ENCODE results near the gene HYAL3. TPM values are rescaled to one million over a fixed set of nuclear protein-coding genes. Genes with fewer than 3 reads are reported as not detected.

HYAL3 gene
- total and polyA plus RNA-seq, 5 experiments from 2014 or later, result 2.5 to 4.7 (median 3.2) TPM

DNA sequence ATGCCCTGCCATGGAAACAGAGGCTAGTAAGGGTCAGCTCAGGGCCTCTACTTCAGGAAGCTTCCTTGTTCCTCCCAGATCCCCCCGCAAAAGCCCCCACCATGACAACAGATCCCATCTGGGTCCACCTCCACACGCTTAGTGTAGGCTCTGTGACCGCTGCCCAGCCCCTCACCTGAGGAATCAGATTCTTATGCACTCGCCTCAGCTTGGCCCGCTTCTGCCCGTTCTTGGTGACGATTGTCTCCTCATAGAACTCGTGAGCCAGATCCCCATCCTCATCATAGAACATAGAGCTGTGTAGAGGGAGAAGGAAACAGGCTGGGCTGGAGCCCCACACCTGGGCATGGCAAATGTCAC is 27.0 kb upstream of the HYAL3 start:
- peaks cover 6 to 44% (median 32%) of the 10 kb centered on the region in 4 donors for H3K4me1 Mint-ChIP-seq
- ATAC-seq (no peak), DNase-seq (no peak)
- H3K27ac Mint-ChIP-seq, result peak overlapping the region in 5 of 10 donors; percentile 19 to 66 (median 43)
- H3K27me3 Mint-ChIP-seq, result no peaks in the 10 kb centered on the region
- H3K9me3 Mint-ChIP-seq, result no peaks in the 10 kb centered on the region
- H3K4me3 Mint-ChIP-seq, result peak overlapping the region in 9 of 10 donors; percentile 4 to 97 (median 67)
- H3K36me3 Mint-ChIP-seq, result peaks cover 0 to 23% (median 0%) of the 10 kb centered on the region in 3 donors
- POLR2A ChIA-PET, result interaction anchor here (0.6 to 2.8 kb wide), 4 partner anchors 10 to 38 kb away, joined by 3 to 15 read pairs (median 7); partner anchors contain the start of gene RASSF1

DNA sequence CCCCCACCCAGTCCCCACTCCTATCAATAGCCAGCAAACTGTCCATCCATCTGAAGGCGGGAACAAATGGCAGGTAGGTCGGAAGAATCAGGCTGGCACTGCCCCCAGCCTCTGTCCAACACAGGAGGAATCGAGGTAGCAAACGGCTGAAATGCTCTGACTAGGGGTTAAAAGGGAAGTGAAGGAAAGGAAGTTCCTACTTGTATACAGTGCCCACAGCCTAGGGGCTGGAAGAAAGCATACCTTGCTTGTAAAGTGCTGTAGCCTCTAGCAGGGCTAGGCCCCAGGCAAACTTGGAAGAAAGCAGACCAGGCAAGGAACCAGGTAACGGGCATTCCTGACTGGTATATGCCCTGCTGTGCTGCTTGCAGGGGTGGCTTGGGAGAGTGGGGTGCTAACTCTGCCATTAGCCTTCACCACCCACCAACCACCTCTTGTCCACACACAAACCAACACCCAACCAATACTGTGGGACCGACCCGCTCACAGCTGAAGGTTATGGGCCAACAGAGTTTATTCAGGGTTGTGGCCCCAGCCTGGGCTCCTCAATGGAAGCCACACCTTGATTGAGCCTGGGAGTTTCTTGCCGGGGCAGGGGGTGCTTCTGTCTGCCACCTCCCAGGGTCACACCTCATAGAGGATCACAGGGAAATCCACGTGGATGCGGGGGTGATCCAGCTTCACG is 26.4 kb upstream of the HYAL3 start:
- Mint-ChIP-seq H3K36me3 (peaks cover 0 to 18% (median 0%) of the 10 kb centered on the region in 3 donors), H3K4me3 (peak overlapping the region in 5 of 10 donors; percentile 4 to 74 (median 31)), H3K27me3 (no peaks in the 10 kb centered on the region), H3K4me1 (peaks cover 7 to 44% (median 34%) of the 10 kb centered on the region in 4 donors), H3K9me3 (no peaks in the 10 kb centered on the region), H3K27ac (peak overlapping the region in 2 of 10 donors; percentile 43 to 52)
- POLR2A ChIA-PET, result interaction anchor here (0.6 to 0.8 kb wide), 2 partner anchors 10 to 12 kb away, joined by 3 to 5 read pairs; no protein-coding TSS in a partner anchor
- ATAC-seq (no peak), DNase-seq (no peak)

DNA sequence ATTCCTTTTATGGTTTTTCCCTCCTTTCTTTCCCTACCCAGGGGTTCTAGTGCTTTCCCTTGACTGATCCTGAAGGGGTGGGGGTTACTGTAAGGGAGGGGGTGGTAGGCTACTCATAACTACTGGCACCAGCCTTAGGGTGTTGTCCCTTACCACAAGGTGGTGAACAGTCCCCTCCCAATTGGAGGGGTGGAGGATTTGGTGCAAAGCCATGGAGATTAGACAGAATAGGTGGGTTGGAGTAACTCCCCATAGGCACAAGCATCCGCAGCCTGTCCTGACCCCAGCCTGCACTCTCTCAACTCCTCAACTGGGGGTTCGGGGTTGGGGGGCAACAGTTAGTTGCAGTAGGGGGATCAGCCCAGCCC is 25.9 kb upstream of the HYAL3 start:
- Mint-ChIP-seq H3K4me1 (peaks cover 9 to 49% (median 40%) of the 10 kb centered on the region in 4 donors), H3K4me3 (peak overlapping the region in 2 of 10 donors; percentile 20 to 25), H3K9me3 (no peaks in the 10 kb centered on the region), H3K27ac (peak overlapping the region in 6 of 10 donors; percentile 46 to 85 (median 75)), H3K36me3 (peaks cover 0 to 12% (median 0%) of the 10 kb centered on the region in 3 donors), H3K27me3 (no peaks in the 10 kb centered on the region)
- ATAC-seq (no peak), DNase-seq (no peak)
- POLR2A ChIA-PET, result interaction anchor here (1.0 to 1.3 kb wide), 2 partner anchors 10 to 26 kb away, joined by 3 to 5 read pairs; partner anchors contain the start of genes HYAL3 and NAA80

DNA sequence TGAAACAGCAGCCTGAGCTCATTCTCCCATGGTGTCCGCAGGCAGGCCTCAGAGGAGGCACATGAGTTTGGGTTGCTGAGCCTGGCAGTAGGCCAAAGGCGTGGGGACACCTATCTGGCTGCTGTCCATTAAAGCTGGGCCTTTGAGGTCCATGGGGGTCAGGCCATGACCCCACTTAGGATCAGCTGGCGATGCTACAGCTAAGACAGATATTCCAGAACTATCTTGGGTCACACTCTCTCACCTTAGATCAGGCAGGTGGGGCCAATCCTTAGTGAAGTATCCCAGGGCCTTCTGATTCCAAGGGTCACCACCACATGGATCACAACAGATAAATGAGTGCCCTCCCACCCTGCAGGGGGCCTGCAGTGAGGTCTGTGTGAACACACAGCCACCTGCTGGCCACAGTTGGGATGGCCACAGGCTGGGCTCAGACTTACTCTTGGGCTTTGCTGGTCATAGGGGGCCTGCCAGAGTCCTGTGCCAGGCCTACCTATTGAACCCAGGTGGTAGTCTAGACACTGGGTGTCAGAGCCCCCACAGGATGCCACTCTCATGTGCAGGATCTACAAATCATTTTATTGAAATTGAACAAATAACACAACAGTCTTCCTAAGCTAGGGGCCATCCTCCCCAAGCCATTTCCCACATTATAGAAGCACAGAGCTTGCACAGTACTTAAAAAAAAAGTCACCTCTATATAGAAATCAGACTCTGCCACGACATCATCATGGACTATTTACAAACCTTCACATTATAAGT is 25.3 kb upstream of the HYAL3 start:
- POLR2A ChIA-PET, result interaction anchor here (1.0 to 5.7 kb wide), 6 partner anchors 10 to 130 kb away, joined by 3 to 53 read pairs (median 4); partner anchors contain the start of genes HYAL3, IFRD2, NAA80 and RASSF1
- peaks cover 0 to 8% (median 0%) of the 10 kb centered on the region in 3 donors for H3K36me3 Mint-ChIP-seq
- ATAC-seq (peak; percentile 20 to 24), DNase-seq (peak in 8 of 10 donors; percentile 39 to 76 (median 51))
- no peaks in the 10 kb centered on the region for H3K9me3 Mint-ChIP-seq
- H3K4me1 Mint-ChIP-seq, result peaks cover 10 to 55% (median 44%) of the 10 kb centered on the region in 4 donors
- peak overlapping the region in 4 of 10 donors; percentile 12 to 65 (median 24) for H3K4me3 Mint-ChIP-seq
- H3K27me3 Mint-ChIP-seq, result no peaks in the 10 kb centered on the region
- peak overlapping the region in 8 of 10 donors; percentile 31 to 85 (median 80) for H3K27ac Mint-ChIP-seq

DNA sequence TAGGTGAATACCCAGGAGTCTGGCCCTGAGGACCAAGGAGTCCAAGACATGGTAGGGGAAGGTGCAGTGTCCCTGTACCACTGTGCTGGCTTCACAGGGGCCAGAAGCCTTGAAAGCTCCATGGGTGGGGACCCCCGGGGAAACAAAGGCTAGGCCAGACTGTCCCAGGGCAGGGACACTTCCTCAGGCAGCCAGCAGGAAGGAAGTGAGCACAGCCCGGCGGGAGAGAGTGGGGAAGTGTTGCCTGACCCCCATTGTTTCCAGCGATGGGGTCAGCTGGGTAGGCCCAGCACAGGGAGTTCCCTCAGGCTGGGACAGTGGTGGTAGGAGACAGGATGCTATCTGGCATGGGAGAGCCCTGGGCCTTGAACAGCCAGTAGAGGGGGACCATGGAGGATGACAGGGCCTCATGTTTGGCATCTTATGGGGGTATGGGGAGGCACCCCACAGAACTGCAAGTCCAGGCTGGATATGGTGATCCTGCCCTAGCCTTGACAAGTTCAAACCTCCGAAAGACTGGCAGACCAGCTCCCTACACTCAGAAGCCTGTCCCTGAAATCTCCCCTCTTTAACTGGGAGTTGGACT is 24.5 kb upstream of the HYAL3 start:
- ATAC-seq (no peak), DNase-seq (no peak)
- H3K4me3 Mint-ChIP-seq, result peak overlapping the region in 1 of 10 donors; percentile 29
- peak overlapping the region in 7 of 10 donors; percentile 25 to 79 (median 44) for H3K27ac Mint-ChIP-seq
- H3K36me3 Mint-ChIP-seq, result peaks cover 0 to 6% (median 0%) of the 10 kb centered on the region in 3 donors
- no peaks in the 10 kb centered on the region for H3K9me3 Mint-ChIP-seq
- H3K4me1 Mint-ChIP-seq, result peaks cover 13 to 59% (median 50%) of the 10 kb centered on the region in 4 donors
- POLR2A ChIA-PET, result interaction anchor here (1.0 to 5.7 kb wide), 8 partner anchors 11 to 129 kb away, joined by 3 to 53 read pairs (median 4); partner anchors contain the start of genes HYAL3, IFRD2, NAA80 and RASSF1
- H3K27me3 Mint-ChIP-seq, result no peaks in the 10 kb centered on the region

DNA sequence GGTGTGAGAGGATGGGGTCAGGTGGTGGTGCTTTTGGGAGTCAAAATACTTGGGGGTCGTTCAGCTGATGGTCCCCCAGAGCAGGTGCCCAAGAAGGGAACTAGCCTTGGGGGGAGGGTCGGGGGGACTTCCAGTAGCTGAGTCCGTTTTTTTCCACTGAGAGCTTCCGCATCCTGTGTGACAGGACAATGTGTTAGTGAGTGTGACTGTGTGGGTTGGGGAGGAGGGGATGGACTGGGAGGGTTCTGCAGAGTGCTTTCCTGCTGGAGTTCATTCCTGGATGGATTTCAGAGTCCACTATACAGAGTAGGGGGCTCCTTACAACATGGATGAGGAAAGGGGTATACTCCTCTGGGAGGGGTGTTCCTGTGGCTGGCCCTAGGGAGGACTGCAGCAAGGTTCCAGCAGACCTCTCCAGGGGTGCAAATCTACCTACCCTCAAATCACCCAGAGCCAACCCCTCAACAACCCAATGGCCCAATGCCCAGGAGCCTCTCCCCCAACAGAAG is 23.9 kb upstream of the HYAL3 start:
- no peaks in the 10 kb centered on the region for H3K27me3 Mint-ChIP-seq
- H3K4me3 Mint-ChIP-seq, result peak overlapping the region in 6 of 10 donors; percentile 27 to 86 (median 62)
- no peaks in the 10 kb centered on the region for H3K9me3 Mint-ChIP-seq
- POLR2A ChIA-PET, result interaction anchor here (1.0 to 5.7 kb wide), 5 partner anchors 12 to 983 kb away, joined by 3 to 53 read pairs (median 3); partner anchors contain the start of genes HYAL3, IFRD2, NAA80 and RASSF1
- DNase-seq (no peak), ATAC-seq (no peak)
- peaks cover 12 to 59% (median 49%) of the 10 kb centered on the region in 4 donors for H3K4me1 Mint-ChIP-seq
- peaks cover 0 to 3% (median 0%) of the 10 kb centered on the region in 3 donors for H3K36me3 Mint-ChIP-seq
- peak overlapping the region in 8 of 10 donors; percentile 5 to 77 (median 52) for H3K27ac Mint-ChIP-seq

DNA sequence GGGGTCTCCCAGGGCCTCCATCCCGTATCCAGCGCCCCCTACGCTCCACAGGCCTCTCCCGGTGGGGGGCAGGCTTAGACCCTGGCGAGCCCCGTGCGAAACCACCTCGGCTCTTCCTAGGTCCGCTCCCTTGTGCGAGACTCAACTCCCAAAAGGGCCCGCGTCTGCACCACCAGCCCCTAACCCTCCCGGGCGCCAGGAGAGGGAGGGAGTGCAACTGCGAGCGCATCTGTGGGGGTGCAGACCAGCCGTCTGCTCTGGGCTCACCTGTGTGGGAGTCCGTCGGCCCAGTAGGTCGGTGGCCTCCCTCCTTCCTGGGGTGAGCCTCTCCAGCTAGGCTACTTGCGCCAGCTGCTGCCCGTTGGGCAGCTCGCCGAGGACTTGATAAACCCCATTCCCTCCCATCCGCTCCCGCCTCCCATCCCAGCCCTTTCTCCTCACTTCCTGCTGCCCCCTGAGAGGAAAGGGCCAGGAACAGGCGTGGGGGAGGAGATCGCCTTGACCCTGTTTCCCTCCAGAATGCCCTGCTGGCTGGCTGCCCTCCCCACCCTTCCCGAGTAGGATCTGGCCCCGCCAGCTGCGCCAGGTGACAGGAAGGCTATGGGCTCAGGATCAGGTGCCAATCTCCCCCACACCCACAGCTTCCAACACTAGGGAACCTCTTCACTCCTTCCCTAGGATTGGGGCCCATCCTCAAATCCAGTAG is 23.3 kb upstream of the HYAL3 start, which contains the start of gene HYAL2:
Gene HYAL2 (minus strand): TSS at position 360 of the 706 bp plus-strand sequence. CDS start 2,256 bp downstream, outside the sequence.
- DNase-seq (no peak), ATAC-seq (no peak)
- peak within 1 kb of the TSS; percentile 73 to 97 (median 93) for H3K27ac Mint-ChIP-seq
- peak within 1 kb of the TSS; percentile 79 to 92 (median 86) for H3K4me3 Mint-ChIP-seq
- no peaks in the 10 kb centered on the region for H3K27me3 Mint-ChIP-seq
- POLR2A ChIA-PET, result interaction anchor here (1.0 to 5.7 kb wide), 8 partner anchors 12 to 982 kb away, joined by 3 to 53 read pairs (median 4); partner anchors contain the start of genes HYAL3, IFRD2, NAA80 and RASSF1
- peaks cover 0 to 3% (median 0%) of the 10 kb centered on the region in 3 donors for H3K36me3 Mint-ChIP-seq
- H3K4me1 Mint-ChIP-seq, result peaks cover 13 to 58% (median 46%) of the 10 kb centered on the region in 4 donors
- H3K9me3 Mint-ChIP-seq, result no peaks in the 10 kb centered on the region

DNA sequence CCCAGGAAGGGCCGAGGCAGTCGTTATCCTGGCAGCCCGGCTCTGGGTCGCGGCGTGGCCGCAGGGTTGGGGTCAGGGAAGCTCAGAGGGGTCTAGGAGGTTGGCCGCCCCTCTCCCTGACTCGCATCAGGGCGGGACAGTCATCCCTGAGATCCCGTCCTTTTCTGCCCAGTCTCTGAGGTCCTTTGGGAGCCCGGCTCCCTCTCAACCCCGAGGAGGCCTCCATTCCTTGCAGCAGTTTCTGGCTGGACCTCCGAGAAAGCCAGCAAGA is 22.8 kb upstream of the HYAL3 start:
- H3K4me3 Mint-ChIP-seq, result peak overlapping the region in 7 of 10 donors; percentile 79 to 92 (median 87)
- DNase-seq (no peak), ATAC-seq (no peak)
- peaks cover 13 to 56% (median 44%) of the 10 kb centered on the region in 4 donors for H3K4me1 Mint-ChIP-seq
- H3K27me3 Mint-ChIP-seq, result no peaks in the 10 kb centered on the region
- peaks cover 0 to 3% (median 0%) of the 10 kb centered on the region in 3 donors for H3K36me3 Mint-ChIP-seq
- H3K9me3 Mint-ChIP-seq, result no peaks in the 10 kb centered on the region
- H3K27ac Mint-ChIP-seq, result peak overlapping the region in 2 of 10 donors; percentile 66 to 95
- POLR2A ChIA-PET, result interaction anchor here (0.7 to 5.7 kb wide), 10 partner anchors 13 to 982 kb away, joined by 3 to 53 read pairs (median 4); partner anchors contain the start of genes CYB561D2, HYAL3, IFRD2 and NAA80

DNA sequence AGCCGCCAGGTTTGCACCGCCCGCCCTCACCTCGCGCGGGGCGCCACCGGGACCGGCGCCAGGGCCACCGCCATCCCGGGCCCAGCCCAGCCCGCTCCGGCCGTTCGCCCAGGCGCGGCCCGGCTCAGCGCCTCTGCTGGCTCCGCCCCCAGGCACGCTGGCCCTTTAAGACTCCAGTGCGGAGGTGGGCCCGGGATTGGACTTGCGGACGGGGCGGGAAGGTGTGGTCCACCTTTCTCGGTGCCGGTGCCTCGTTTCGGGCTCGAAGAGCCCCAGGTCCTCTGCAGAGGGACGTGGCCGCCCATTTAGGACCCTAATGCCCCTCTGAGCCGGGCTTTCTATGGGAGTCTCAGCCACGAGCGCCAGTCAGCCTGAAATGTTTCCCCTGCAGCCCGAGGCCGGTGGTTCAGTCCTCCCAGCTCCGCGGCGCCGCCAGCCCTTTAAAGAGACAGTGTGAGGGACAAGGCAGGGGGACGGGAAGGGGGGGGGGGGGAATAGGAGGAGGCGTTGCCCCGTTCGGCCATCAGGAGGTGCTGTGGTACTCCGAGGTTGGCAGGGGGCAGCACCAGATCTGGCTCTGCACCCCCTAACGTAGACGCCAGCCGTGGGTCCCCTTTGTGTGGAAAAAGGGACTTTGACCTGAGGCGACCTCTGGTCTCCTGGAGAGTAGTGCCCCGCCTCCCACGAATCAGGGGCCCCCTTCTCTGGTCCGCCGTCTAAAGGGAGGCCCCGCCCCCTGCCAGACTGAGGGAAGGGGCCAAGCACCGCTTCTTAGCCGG is 22.3 kb upstream of the HYAL3 start:
- no peaks in the 10 kb centered on the region for H3K9me3 Mint-ChIP-seq
- POLR2A ChIA-PET, result interaction anchor here (0.6 to 5.7 kb wide), 12 partner anchors 10 to 981 kb away, joined by 3 to 53 read pairs (median 4); partner anchors contain the start of genes CYB561D2, HYAL3, IFRD2 and NAA80
- peak overlapping the region; percentile 73 to 97 (median 93) for H3K27ac Mint-ChIP-seq
- DNase-seq, result peak; percentile 70 to 90 (median 78)
- no peaks in the 10 kb centered on the region for H3K27me3 Mint-ChIP-seq
- H3K4me3 Mint-ChIP-seq, result peak overlapping the region; percentile 79 to 92 (median 86)
- ATAC-seq, result peak; percentile 74 to 78
- peaks cover 18 to 56% (median 45%) of the 10 kb centered on the region in 4 donors for H3K4me1 Mint-ChIP-seq
- peaks cover 0 to 3% (median 0%) of the 10 kb centered on the region in 3 donors for H3K36me3 Mint-ChIP-seq

DNA sequence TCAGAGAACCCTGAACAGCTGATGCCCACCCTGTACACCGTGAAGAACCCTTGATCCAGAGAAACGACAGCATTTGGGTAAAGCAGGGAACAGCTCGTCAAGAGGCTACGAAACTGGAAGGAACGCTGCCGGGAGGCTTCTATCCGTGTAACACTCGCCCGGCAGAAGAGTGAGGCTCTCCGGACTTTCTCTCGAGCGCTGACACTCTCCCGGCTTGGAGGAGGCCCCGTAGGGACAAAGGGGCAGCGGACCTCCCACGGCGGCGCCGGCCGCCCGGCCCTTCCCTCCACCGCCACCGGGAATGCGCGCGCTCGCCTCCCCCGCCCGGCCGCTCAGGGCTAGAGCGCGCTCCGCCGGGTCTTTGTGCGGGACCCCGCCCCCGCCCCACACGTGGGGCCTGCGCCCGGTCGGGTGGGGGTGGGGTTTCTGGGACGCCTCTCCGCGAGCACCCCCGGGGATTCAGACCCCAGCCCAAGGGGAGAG is 21.7 kb upstream of the HYAL3 start:
- ATAC-seq (peak; percentile 44 to 58), DNase-seq (peak in 5 of 10 donors; percentile 23 to 78 (median 56))
- Mint-ChIP-seq H3K4me3 (peak overlapping the region; percentile 81 to 97 (median 92)), H3K9me3 (no peaks in the 10 kb centered on the region), H3K36me3 (peaks cover 0 to 3% (median 0%) of the 10 kb centered on the region in 3 donors), H3K27me3 (no peaks in the 10 kb centered on the region), H3K4me1 (peaks cover 22 to 56% (median 47%) of the 10 kb centered on the region in 4 donors), H3K27ac (peak overlapping the region; percentile 73 to 95 (median 91))
- POLR2A ChIA-PET, result interaction anchor here (0.6 to 5.7 kb wide), 9 partner anchors 10 to 30 kb away, joined by 3 to 53 read pairs (median 6); partner anchors contain the start of genes CYB561D2, HYAL3, IFRD2 and NAA80

Data from naive thymus-derived CD8-positive, alpha-beta T cell (primary cell).